GM23338 (cell line): ENCODE results near the gene AMPD2. TPM values are rescaled to one million over a fixed set of nuclear protein-coding genes. Genes with fewer than 3 reads are reported as not detected.

Experiments used
- ATAC-seq: fragments of 200-7000 bp; cut with Tn5 transposase; 3 replicates; pipeline ENCODE4 v1.9.1; 2020
- DNase-seq: peaks from one replicate; pipeline ENCODE4 v3.0.0-alpha.2; 2015; ENCODE audit warnings: low spot score
- H2AFZ ChIP-seq: fragments of 200-600 bp; sonication (generic); 2 replicates; pipeline ENCODE4 v1.8.0; 2016; ENCODE audit warnings: antibody characterized with exemption, mild to moderate bottlenecking, moderate library complexity
- H3F3A ChIP-seq: fragments of 200-600 bp; sonication (generic); replicated peaks from 2 replicates; pipeline ENCODE4 v1.8.0; 2017; ENCODE audit warnings: antibody characterized with exemption, mixed run types, low read depth
- H3K27ac ChIP-seq: fragments of 200-600 bp; sonication (generic); 2 replicates; pipeline ENCODE4 v1.6.1; 2016; ENCODE audit warnings: low read depth
- H3K27me3 ChIP-seq: fragments of 200-600 bp; sonication (generic); 2 replicates; pipeline ENCODE4 v1.8.0; 2016; ENCODE audit warnings: mild to moderate bottlenecking, mixed run types, moderate library complexity; ENCODE audit not compliant: insufficient read depth
- H3K36me3 ChIP-seq: fragments of 200-600 bp; sonication (generic); 2 replicates; pipeline ENCODE4 v1.8.0; 2016; ENCODE audit warnings: mild to moderate bottlenecking; ENCODE audit not compliant: insufficient read depth
- H3K4me1 ChIP-seq: fragments of 200-600 bp; sonication (generic); 2 replicates; pipeline ENCODE4 v1.8.0; 2016; ENCODE audit warnings: mild to moderate bottlenecking, moderate library complexity; ENCODE audit not compliant: insufficient read depth
- H3K4me2 ChIP-seq: fragments of 200-600 bp; sonication (generic); 2 replicates; pipeline ENCODE4 v1.7.1; 2017; ENCODE audit warnings: mixed run types
- H3K4me3 ChIP-seq: fragments of 200-600 bp; sonication (generic); 2 replicates; pipeline ENCODE4 v1.6.1; 2016; ENCODE audit warnings: mixed run types
- H3K79me2 ChIP-seq: fragments of 200-600 bp; sonication (generic); replicated peaks from 2 replicates; pipeline ENCODE4 v1.8.0; 2017; ENCODE audit warnings: mild to moderate bottlenecking; ENCODE audit not compliant: insufficient read depth
- H3K9me2 ChIP-seq: fragments of 200-600 bp; sonication (generic); 2 replicates; pipeline ENCODE4 v1.8.0; 2017; ENCODE audit not compliant: insufficient read depth
- H4K20me1 ChIP-seq: fragments of 200-600 bp; sonication (generic); replicated peaks from 2 replicates; pipeline ENCODE4 v1.8.0; 2017; ENCODE audit warnings: mild to moderate bottlenecking; ENCODE audit not compliant: insufficient read depth
- H3K27ac Mint-ChIP-seq: 2 replicates; pipeline ENCODE4 v1.8.0; 2020; ENCODE audit warnings: inconsistent platforms, mild to moderate bottlenecking, moderate library complexity, mixed read lengths
- H3K27me3 Mint-ChIP-seq: 3 replicates; pipeline ENCODE4 v1.8.0; 2022; ENCODE audit warnings: low read depth, mild to moderate bottlenecking, moderate library complexity, mixed read lengths, inconsistent platforms; ENCODE audit not compliant: insufficient read depth, poor library complexity
- H3K36me3 Mint-ChIP-seq: 3 replicates; pipeline ENCODE4 v1.8.0; 2021; ENCODE audit warnings: low read depth, mild to moderate bottlenecking, inconsistent platforms, moderate library complexity, mixed read lengths
- H3K4me1 Mint-ChIP-seq: 3 replicates; pipeline ENCODE4 v1.8.0; 2020; ENCODE audit warnings: mild to moderate bottlenecking, inconsistent platforms, mixed read lengths
- H3K4me3 Mint-ChIP-seq: 3 replicates; pipeline ENCODE4 v1.8.0; 2021; ENCODE audit warnings: moderate library complexity, mild to moderate bottlenecking, inconsistent platforms, mixed read lengths
- H3K9me3 Mint-ChIP-seq: 3 replicates; pipeline ENCODE4 v1.8.0; 2020; ENCODE audit warnings: moderate library complexity, mild to moderate bottlenecking, inconsistent platforms, mixed read lengths
- CREB1 ChIP-seq: fragments of 250-450 bp; sonication (Bioruptor Pico); IDR thresholded peaks from 2 replicates; pipeline ENCODE4 v1.5.0; 2020; ENCODE audit warnings: low read depth, mild to moderate bottlenecking, moderate library complexity
- JUNB ChIP-seq: IDR thresholded peaks from one replicate; pipeline ENCODE4 v1.6.1; 2016; ENCODE audit warnings: antibody characterized with exemption; ENCODE audit not compliant: unreplicated experiment
- NANOG ChIP-seq: IDR thresholded peaks from 2 replicates; pipeline ENCODE4 v1.6.1; 2016; ENCODE audit warnings: antibody characterized with exemption, borderline replicate concordance
- POLR2AphosphoS5 ChIP-seq: IDR thresholded peaks from 2 replicates; pipeline ENCODE4 v1.6.1; 2016; ENCODE audit warnings: antibody characterized with exemption, low read depth
- ZNF331 ChIP-seq: fragments of 250-450 bp; sonication (Bioruptor Pico); IDR thresholded peaks from 2 replicates; pipeline ENCODE4 v1.5.0; 2020; ENCODE audit warnings: low read depth, mild to moderate bottlenecking, moderate library complexity
- polyA plus RNA-seq: library from polyadenylated mRNA; unstranded; fragments of >200 nt; fragmentation: Nextera tagmentation; extraction: Ambion mirVana; gene quantifications from 2 replicates; pipeline ENCODE4 v1.2.1, GENCODE V29; 2016
- total RNA-seq: library from RNA; depleted of rRNA; stranded (reverse); fragments of >200 nt; shearing (Covaris generic); gene quantifications from 2 replicates; pipeline ENCODE4 v1.2.3, GENCODE V29; 2014
- TF ChIP-seq, protein P1 (sequence below), 2 experiments: fragments of 200-600 bp in 1 of 2; sonication (generic) in 1 of 2; conservative IDR thresholded peaks; 2 replicates each; pipeline versions ENCODE4 v1.5.1 to v1.6.1; 2016 to 2017; ENCODE audit warnings: antibody characterized with exemption in 2 of 2, low read depth in 2 of 2, mild to moderate bottlenecking in 2 of 2, moderate library complexity in 1 of 2
- TF ChIP-seq, protein P2 (sequence below): fragments of 250-450 bp; sonication (Bioruptor Pico); IDR thresholded peaks from 2 replicates; pipeline ENCODE4 v1.5.0; 2020; ENCODE audit warnings: mild to moderate bottlenecking, moderate library complexity

The AMPD2 gene
- total and polyA plus RNA-seq, 2 experiments from 2014 or later: 24.5 to 62.1 TPM

DNA sequence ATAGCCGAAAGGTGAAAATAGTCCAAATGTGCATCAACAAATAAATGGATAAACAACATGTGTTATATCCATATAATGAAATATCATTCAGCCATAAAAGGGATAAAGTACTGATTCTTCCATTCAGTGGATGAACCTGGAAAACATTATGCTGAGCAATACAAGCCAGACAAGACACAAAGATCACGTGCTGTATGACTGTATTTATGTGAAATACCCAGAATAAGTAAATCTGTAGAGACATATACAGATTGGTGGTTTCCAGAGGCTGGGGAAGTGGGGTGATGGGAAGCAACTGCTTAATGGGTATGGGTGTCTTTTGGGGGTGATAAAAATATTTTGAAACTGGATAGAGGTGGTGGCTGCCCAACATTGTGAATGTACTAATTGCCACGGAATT, 23.0 kb downstream of the AMPD2 start:
- no peaks in the 10 kb centered on the region for H3K9me2 ChIP-seq
- Mint-ChIP-seq H3K27me3 (peaks cover 10% of the 10 kb centered on the region), H3K9me3 (no peaks in the 10 kb centered on the region), H3K27ac (no peak overlapping the region), H3K4me1 (peaks cover 3% of the 10 kb centered on the region), H3K36me3 (no peaks in the 10 kb centered on the region), H3K4me3 (no peak overlapping the region)
- H3K36me3 ChIP-seq: no peaks in the 10 kb centered on the region
- TF ChIP-seq ZNF331 (CRISPR knock-in tag): no peak
- TF ChIP-seq JUNB: no peak
- TF ChIP-seq, protein P1, sequence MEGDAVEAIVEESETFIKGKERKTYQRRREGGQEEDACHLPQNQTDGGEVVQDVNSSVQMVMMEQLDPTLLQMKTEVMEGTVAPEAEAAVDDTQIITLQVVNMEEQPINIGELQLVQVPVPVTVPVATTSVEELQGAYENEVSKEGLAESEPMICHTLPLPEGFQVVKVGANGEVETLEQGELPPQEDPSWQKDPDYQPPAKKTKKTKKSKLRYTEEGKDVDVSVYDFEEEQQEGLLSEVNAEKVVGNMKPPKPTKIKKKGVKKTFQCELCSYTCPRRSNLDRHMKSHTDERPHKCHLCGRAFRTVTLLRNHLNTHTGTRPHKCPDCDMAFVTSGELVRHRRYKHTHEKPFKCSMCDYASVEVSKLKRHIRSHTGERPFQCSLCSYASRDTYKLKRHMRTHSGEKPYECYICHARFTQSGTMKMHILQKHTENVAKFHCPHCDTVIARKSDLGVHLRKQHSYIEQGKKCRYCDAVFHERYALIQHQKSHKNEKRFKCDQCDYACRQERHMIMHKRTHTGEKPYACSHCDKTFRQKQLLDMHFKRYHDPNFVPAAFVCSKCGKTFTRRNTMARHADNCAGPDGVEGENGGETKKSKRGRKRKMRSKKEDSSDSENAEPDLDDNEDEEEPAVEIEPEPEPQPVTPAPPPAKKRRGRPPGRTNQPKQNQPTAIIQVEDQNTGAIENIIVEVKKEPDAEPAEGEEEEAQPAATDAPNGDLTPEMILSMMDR (conservative IDR thresholded peaks at IDR 0.05; ENCODE audit: low read depth in 2 of 2): no peak
- no peak for TF ChIP-seq POLR2AphosphoS5
- TF ChIP-seq, protein P2, sequence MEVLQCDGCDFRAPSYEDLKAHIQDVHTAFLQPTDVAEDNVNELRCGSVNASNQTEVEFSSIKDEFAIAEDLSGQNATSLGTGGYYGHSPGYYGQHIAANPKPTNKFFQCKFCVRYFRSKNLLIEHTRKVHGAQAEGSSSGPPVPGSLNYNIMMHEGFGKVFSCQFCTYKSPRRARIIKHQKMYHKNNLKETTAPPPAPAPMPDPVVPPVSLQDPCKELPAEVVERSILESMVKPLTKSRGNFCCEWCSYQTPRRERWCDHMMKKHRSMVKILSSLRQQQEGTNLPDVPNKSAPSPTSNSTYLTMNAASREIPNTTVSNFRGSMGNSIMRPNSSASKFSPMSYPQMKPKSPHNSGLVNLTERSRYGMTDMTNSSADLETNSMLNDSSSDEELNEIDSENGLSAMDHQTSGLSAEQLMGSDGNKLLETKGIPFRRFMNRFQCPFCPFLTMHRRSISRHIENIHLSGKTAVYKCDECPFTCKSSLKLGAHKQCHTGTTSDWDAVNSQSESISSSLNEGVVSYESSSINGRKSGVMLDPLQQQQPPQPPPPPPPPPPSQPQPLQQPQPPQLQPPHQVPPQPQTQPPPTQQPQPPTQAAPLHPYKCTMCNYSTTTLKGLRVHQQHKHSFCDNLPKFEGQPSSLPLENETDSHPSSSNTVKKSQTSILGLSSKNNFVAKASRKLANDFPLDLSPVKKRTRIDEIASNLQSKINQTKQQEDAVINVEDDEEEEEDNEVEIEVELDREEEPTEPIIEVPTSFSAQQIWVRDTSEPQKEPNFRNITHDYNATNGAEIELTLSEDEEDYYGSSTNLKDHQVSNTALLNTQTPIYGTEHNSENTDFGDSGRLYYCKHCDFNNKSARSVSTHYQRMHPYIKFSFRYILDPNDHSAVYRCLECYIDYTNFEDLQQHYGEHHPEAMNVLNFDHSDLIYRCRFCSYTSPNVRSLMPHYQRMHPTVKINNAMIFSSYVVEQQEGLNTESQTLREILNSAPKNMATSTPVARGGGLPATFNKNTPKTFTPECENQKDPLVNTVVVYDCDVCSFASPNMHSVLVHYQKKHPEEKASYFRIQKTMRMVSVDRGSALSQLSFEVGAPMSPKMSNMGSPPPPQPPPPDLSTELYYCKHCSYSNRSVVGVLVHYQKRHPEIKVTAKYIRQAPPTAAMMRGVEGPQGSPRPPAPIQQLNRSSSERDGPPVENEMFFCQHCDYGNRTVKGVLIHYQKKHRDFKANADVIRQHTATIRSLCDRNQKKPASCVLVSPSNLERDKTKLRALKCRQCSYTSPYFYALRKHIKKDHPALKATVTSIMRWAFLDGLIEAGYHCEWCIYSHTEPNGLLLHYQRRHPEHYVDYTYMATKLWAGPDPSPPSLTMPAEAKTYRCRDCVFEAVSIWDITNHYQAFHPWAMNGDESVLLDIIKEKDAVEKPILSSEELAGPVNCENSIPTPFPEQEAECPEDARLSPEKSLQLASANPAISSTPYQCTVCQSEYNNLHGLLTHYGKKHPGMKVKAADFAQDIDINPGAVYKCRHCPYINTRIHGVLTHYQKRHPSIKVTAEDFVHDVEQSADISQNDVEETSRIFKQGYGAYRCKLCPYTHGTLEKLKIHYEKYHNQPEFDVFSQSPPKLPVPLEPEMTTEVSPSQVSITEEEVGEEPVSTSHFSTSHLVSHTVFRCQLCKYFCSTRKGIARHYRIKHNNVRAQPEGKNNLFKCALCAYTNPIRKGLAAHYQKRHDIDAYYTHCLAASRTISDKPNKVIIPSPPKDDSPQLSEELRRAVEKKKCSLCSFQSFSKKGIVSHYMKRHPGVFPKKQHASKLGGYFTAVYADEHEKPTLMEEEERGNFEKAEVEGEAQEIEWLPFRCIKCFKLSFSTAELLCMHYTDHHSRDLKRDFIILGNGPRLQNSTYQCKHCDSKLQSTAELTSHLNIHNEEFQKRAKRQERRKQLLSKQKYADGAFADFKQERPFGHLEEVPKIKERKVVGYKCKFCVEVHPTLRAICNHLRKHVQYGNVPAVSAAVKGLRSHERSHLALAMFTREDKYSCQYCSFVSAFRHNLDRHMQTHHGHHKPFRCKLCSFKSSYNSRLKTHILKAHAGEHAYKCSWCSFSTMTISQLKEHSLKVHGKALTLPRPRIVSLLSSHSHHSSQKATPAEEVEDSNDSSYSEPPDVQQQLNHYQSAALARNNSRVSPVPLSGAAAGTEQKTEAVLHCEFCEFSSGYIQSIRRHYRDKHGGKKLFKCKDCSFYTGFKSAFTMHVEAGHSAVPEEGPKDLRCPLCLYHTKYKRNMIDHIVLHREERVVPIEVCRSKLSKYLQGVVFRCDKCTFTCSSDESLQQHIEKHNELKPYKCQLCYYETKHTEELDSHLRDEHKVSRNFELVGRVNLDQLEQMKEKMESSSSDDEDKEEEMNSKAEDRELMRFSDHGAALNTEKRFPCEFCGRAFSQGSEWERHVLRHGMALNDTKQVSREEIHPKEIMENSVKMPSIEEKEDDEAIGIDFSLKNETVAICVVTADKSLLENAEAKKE (CRISPR knock-in tag): no peak
- TF ChIP-seq CREB1 (CRISPR knock-in tag): no peak
- no peak for TF ChIP-seq NANOG
- H4K20me1 ChIP-seq: no peaks in the 10 kb centered on the region; the same call in 1 of the 2 replicates
- DNase-seq (no peak), ATAC-seq (no peak)
- H3K4me1 ChIP-seq: no peaks in the 10 kb centered on the region
- H3F3A ChIP-seq: 0 out of 2 replicates have a peak, but pooled peaks cover 6% of the 10 kb centered on the region
- no peak overlapping the region for H3K27ac ChIP-seq
- H2AFZ ChIP-seq: 0 out of 2 replicates have a peak overlapping the region, but pooled peaks have one; percentile 57
- peak overlapping the region; percentile 49; the same call in 1 of the 2 replicates for H3K4me2 ChIP-seq
- no peak overlapping the region for H3K4me3 ChIP-seq
- H3K79me2 ChIP-seq: no peaks in the 10 kb centered on the region
- H3K27me3 ChIP-seq: no peaks in the 10 kb centered on the region
